OCI-LY1 (cell line): Measurements from ENCODE around the gene RAB30.

ENCODE experiments used
- H2AFZ ChIP-seq: fragments of 200-600 bp; sonication (generic), shearing (Covaris generic); 2 replicates; pipeline ENCODE4 v1.6.0; 2014; ENCODE audit warnings: antibody characterized with exemption, mild to moderate bottlenecking, low read length
- H3F3A ChIP-seq: fragments of 200-600 bp; sonication (generic), shearing (Covaris generic); 2 replicates; pipeline ENCODE4 v1.6.0; 2014; ENCODE audit warnings: mild to moderate bottlenecking, antibody characterized with exemption, low read length, moderate library complexity; ENCODE audit not compliant: insufficient read depth
- H3K27ac ChIP-seq: fragments of 200-600 bp; sonication (generic); 2 replicates; pipeline ENCODE4 v1.5.1; 2014; ENCODE audit warnings: low read length, mixed run types, mild to moderate bottlenecking, low read depth; ENCODE audit not compliant: poor library complexity, severe bottlenecking
- H3K27me3 ChIP-seq: fragments of 200-600 bp; sonication (generic); 2 replicates; pipeline ENCODE4 v1.6.0; 2014; ENCODE audit warnings: antibody characterized with exemption, mild to moderate bottlenecking, low read length, moderate library complexity; ENCODE audit not compliant: insufficient read depth
- H3K36me3 ChIP-seq: fragments of 200-600 bp; sonication (generic); 2 replicates; pipeline ENCODE4 v1.6.1; 2014; ENCODE audit warnings: mild to moderate bottlenecking, antibody characterized with exemption, low read length, moderate library complexity, mixed read lengths; ENCODE audit not compliant: insufficient read depth
- H3K4me1 ChIP-seq: fragments of 200-600 bp; sonication (generic); 2 replicates; pipeline ENCODE4 v1.5.1; 2014; ENCODE audit warnings: mild to moderate bottlenecking, low read length, moderate library complexity; ENCODE audit not compliant: insufficient read depth, severe bottlenecking
- H3K4me2 ChIP-seq: fragments of 200-600 bp; sonication (generic), shearing (Covaris generic); 2 replicates; pipeline ENCODE4 v1.6.1; 2014; ENCODE audit warnings: low read length
- H3K4me3 ChIP-seq: fragments of 200-600 bp; sonication (generic); 2 replicates; pipeline ENCODE4 v1.5.1; 2014; ENCODE audit warnings: low read length, low read depth, mild to moderate bottlenecking, mixed read lengths; ENCODE audit not compliant: poor library complexity, severe bottlenecking
- H3K79me2 ChIP-seq: fragments of 200-600 bp; shearing (Covaris generic); 2 replicates; pipeline ENCODE4 v1.6.1; 2016; ENCODE audit warnings: mixed run types, low read length, mixed read lengths; ENCODE audit not compliant: insufficient read depth
- H3K9ac ChIP-seq: fragments of 200-600 bp; sonication (generic), shearing (Covaris generic); 2 replicates; pipeline ENCODE4 v1.6.1; 2014; ENCODE audit warnings: mild to moderate bottlenecking, low read length, mixed read lengths
- H3K9me2 ChIP-seq: fragments of 200-600 bp; sonication (generic), shearing (Covaris generic); 2 replicates; pipeline ENCODE4 v1.6.1; 2014; ENCODE audit warnings: low read depth, mild to moderate bottlenecking, low read length, mixed read lengths
- H3K9me3 ChIP-seq: fragments of 200-600 bp; shearing (Covaris generic); 2 replicates; pipeline ENCODE4 v1.6.1; 2014; ENCODE audit warnings: low read length, mixed read lengths
- H4K20me1 ChIP-seq: fragments of 200-600 bp; sonication (generic), shearing (Covaris generic); 2 replicates; pipeline ENCODE4 v1.6.0; 2016; ENCODE audit warnings: mild to moderate bottlenecking, low read length; ENCODE audit not compliant: insufficient read depth
- CTCF ChIP-seq: fragments of 200-600 bp; sonication (generic), shearing (Covaris generic); IDR thresholded peaks from 2 replicates; pipeline ENCODE4 v1.5.1; 2017; ENCODE audit warnings: mild to moderate bottlenecking, antibody characterized with exemption, low read length, moderate library complexity, mixed read lengths
- EZH2 ChIP-seq: fragments of 200-600 bp; sonication (generic), shearing (Covaris generic); IDR thresholded peaks from 2 replicates; pipeline ENCODE4 v1.8.0; 2017; ENCODE audit warnings: borderline replicate concordance, mixed run types, mild to moderate bottlenecking, antibody characterized with exemption, low read length, moderate library complexity, mixed read lengths

RAB30 gene

GRCh38 chr11:82929121-82929520 lies 142.6 kb downstream of the RAB30 start:
- peak overlapping the region; percentile 5 for H3K27ac ChIP-seq
- TF ChIP-seq CTCF (no peak), EZH2 (no peak)

GRCh38 chr11:82927264-82927880 lies 144.3 kb downstream of the RAB30 start:
- Histone ChIP-seq H3K27ac (peak overlapping the region; percentile 43), H3F3A (no peaks in the 10 kb centered on the region), H3K36me3 (peaks cover 57% of the 10 kb centered on the region), H3K27me3 (no peaks in the 10 kb centered on the region), H3K9me2 (no peaks in the 10 kb centered on the region), H3K4me3 (no peak overlapping the region), H2AFZ (no peak overlapping the region), H3K9me3 (no peaks in the 10 kb centered on the region), H3K9ac (no peak overlapping the region; the same call in 1 of the 2 replicates), H3K79me2 (no peaks in the 10 kb centered on the region), H4K20me1 (no peaks in the 10 kb centered on the region), H3K4me1 (peaks cover 49% of the 10 kb centered on the region), H3K4me2 (no peak overlapping the region)
- TF ChIP-seq CTCF (peak; percentile 80), EZH2 (no peak)

More at GRCh38 chr11:82929121-82929520, 142.6 kb downstream of the RAB30 start:
- no peak overlapping the region for H3K4me3 ChIP-seq
- no peak overlapping the region for H2AFZ ChIP-seq
- no peaks in the 10 kb centered on the region for H3K27me3 ChIP-seq
- H3K79me2 ChIP-seq = no peaks in the 10 kb centered on the region
- no peaks in the 10 kb centered on the region for H3F3A ChIP-seq
- no peaks in the 10 kb centered on the region for H4K20me1 ChIP-seq
- H3K9me2 ChIP-seq = no peaks in the 10 kb centered on the region
- no peak overlapping the region for H3K9ac ChIP-seq
- no peak overlapping the region for H3K4me2 ChIP-seq
- H3K4me1 ChIP-seq = peaks cover 45% of the 10 kb centered on the region
- H3K36me3 ChIP-seq = peaks cover 58% of the 10 kb centered on the region
- H3K9me3 ChIP-seq = no peaks in the 10 kb centered on the region

- no peaks in the 10 kb centered on the region for H4K20me1 ChIP-seq
- H3K4me3 ChIP-seq = no peak overlapping the region
- H3K36me3 ChIP-seq = peaks cover 65% of the 10 kb centered on the region
- no peak overlapping the region for H3K4me2 ChIP-seq
- H3K9ac ChIP-seq = no peak overlapping the region
- H3K27ac ChIP-seq = peak overlapping the region; percentile 23
- no peaks in the 10 kb centered on the region for H3F3A ChIP-seq
- H2AFZ ChIP-seq = no peak overlapping the region
- TF ChIP-seq EZH2 (no peak), CTCF (no peak)
- H3K9me3 ChIP-seq = no peaks in the 10 kb centered on the region
- H3K79me2 ChIP-seq = no peaks in the 10 kb centered on the region
- no peaks in the 10 kb centered on the region for H3K27me3 ChIP-seq
- no peaks in the 10 kb centered on the region for H3K9me2 ChIP-seq
- H3K4me1 ChIP-seq = peaks cover 50% of the 10 kb centered on the region
These were observed 147.0 kb downstream of the RAB30 start for GRCh38 chr11:82924522-82925224.
